WI38 (cell line): ENCODE data around the gene NEK7.

ENCODE experiments used
- H3K4me3 ChIP-seq: 2 replicates; pipeline ENCODE4 v1.5.1; 2011; ENCODE audit warnings: low read depth, mild to moderate bottlenecking, control low read depth, low read length
- TF ChIP-seq, protein P1 (sequence below): IDR thresholded peaks from 2 replicates; pipeline ENCODE4 v1.5.1; 2012; ENCODE audit warnings: low read depth, mild to moderate bottlenecking, control low read depth, low read length

NEK7 gene

DNA sequence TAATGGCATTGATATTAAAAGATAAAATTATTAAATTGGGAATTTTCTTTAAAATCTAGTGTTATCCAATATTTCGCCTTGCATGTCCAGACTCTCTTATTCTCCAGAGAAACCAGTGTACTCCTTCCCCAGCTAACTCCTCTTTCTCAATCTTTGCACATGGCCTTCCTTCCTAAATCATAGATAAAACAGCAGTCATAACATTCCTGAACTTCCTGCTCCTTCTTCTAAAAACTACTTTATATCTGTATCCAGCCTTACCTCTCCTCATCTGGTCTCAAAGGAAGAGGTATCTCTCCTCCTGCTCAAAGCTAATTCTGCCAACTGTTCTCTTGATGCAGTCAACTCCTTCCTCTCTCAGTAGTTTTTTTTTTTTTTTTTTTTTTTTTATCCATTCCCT lies 39.5 kb upstream of the NEK7 start:
- TF ChIP-seq, protein P1, sequence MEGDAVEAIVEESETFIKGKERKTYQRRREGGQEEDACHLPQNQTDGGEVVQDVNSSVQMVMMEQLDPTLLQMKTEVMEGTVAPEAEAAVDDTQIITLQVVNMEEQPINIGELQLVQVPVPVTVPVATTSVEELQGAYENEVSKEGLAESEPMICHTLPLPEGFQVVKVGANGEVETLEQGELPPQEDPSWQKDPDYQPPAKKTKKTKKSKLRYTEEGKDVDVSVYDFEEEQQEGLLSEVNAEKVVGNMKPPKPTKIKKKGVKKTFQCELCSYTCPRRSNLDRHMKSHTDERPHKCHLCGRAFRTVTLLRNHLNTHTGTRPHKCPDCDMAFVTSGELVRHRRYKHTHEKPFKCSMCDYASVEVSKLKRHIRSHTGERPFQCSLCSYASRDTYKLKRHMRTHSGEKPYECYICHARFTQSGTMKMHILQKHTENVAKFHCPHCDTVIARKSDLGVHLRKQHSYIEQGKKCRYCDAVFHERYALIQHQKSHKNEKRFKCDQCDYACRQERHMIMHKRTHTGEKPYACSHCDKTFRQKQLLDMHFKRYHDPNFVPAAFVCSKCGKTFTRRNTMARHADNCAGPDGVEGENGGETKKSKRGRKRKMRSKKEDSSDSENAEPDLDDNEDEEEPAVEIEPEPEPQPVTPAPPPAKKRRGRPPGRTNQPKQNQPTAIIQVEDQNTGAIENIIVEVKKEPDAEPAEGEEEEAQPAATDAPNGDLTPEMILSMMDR: no peak
- no peak overlapping the region for H3K4me3 ChIP-seq

DNA sequence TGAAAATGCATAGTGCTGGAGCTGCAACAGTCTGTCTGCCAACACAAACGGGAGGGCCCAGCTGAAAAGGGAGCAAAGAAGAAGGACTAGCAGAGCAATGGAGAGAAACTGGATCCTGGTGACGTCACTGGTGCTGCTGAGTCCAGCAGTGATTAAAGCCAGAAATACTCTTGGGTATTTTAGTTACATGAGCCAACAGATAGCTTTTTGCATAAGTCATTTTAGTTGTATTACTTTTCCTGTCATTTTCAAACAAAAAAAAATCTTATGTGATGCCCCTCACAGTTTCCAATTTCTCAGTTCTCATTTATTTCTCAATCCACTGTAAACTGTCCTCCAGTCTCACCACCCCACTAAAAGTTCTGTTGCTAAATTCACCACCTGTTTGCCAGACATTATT lies 38.7 kb upstream of the NEK7 start:
- H3K4me3 ChIP-seq: no peak overlapping the region
- TF ChIP-seq, protein P1: no peak

GRCh38 chr1:198119906-198120305 lies 36.9 kb upstream of the NEK7 start:
- H3K4me3 ChIP-seq: no peak overlapping the region
- TF ChIP-seq, protein P1: no peak

DNA sequence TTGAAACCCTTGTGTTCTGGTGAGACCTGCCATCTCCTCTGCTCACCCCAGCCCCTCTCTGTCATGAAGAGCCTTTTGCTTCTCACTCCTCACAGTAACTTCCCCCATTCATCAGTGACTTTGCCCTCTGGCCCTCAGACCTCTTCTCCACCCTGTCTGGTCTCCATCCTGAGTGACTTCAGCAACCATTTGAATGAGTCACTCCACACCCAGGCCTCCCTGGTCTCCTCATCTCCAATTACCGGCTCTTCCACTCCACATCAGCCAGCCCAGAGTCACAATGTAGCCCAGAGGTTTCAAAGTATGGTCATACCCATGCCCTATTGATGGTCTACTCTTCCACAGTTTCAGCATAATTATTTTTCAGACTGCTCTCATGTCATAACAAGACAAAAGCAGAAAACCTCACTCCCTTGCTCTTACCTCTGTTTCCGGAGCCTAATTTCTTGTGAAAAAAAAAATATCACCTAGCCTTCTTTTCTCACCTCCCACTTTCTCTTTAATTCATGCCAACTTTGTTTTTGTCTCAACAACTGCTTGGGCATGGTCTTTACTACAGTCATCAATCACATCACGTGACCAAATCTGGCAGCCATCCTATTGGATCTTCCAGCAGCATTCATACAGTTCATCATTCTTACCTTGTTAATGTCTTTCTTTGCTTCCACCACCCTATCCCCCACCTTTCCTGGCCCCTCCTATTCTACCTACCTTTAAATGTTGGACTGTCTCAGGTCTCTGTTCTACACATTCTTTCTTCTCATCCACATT lies 35.6 kb upstream of the NEK7 start:
- no peak overlapping the region for H3K4me3 ChIP-seq
- TF ChIP-seq, protein P1: no peak

- TF ChIP-seq, protein P1: no peak
- H3K4me3 ChIP-seq: no peak overlapping the region; the same call in 1 of the 2 replicates
These were observed 34.1 kb upstream of the NEK7 start for GRCh38 chr1:198122693-198123092.

DNA sequence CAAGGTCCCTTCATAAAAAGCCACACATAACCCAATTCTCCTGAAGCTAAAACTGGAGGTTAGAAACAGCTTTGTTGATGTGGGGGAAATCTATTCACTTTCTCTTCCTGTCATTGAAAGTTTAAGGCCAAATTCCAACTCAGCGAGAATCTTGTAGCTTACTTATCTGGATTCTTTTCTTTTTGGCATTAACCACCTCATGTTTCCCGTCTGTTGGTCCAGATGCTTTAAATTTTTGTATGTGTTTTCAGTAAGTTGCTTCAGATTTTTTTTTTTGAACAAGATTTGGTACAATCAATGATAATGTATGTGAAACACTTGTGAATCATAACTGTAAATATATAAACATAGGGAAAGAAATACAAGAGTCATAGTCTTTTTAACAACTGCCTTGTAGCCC lies 33.7 kb upstream of the NEK7 start:
- no peak overlapping the region; the same call in 1 of the 2 replicates for H3K4me3 ChIP-seq
- TF ChIP-seq, protein P1: no peak

GRCh38 chr1:198124673-198125072 lies 32.1 kb upstream of the NEK7 start:
- TF ChIP-seq, protein P1: no peak
- no peak overlapping the region for H3K4me3 ChIP-seq
